Stomach (tissue), 9 donors: ENCODE data around the gene KCTD13. TPM values are rescaled to one million over a fixed set of nuclear protein-coding genes. Genes with fewer than 3 reads are reported as not detected.

Experiments
- DNase-seq, 2 donors: peaks; one replicate each; pipeline versions ENCODE4 v3.0.0 to v3.0.0-alpha.2; 2013 to 2019
- H3K27ac ChIP-seq, 5 donors: fragments of 200-600 bp in 4 of 5; sonication (generic) in 4 of 5; one replicate each; pipeline ENCODE4 v1.5.1; 2013 to 2019; ENCODE audit warnings: mild to moderate bottlenecking in 1 of 5, moderate library complexity in 1 of 5
- H3K27me3 ChIP-seq, 3 donors: fragments of 200-600 bp; sonication (generic); one replicate each; pipeline ENCODE4 v1.5.1; 2017 to 2019; ENCODE audit warnings: mixed run types in 1 of 3
- H3K36me3 ChIP-seq, 4 donors: fragments of 200-600 bp; sonication (generic); 1 replicate in 3 of 4; 2 replicates in 1 of 4; pipeline ENCODE4 v1.5.1; 2016 to 2019
- H3K4me1 ChIP-seq, 4 donors: fragments of 200-600 bp; sonication (generic); one replicate each; pipeline ENCODE4 v1.5.1; 2016 to 2019
- H3K4me3 ChIP-seq, 4 donors: fragments of 200-600 bp; sonication (generic) in 3 of 4; one replicate each; pipeline ENCODE4 v1.5.1; 2016 to 2019; ENCODE audit warnings: mild to moderate bottlenecking in 1 of 4
- H3K9me3 ChIP-seq, 4 donors: fragments of 200-600 bp; sonication (generic); one replicate each; pipeline ENCODE4 v1.5.1; 2016 to 2019
- CTCF ChIP-seq, 7 experiments: fragments of 450-650 bp in 4 of 7; fragments of 200-600 bp in 3 of 7; sonication (generic) in 3 of 7; IDR thresholded peaks; one replicate each; pipeline ENCODE4 v1.5.1; 2016 to 2019; ENCODE audit warnings: antibody characterized with exemption in 7 of 7, control low read depth in 2 of 7, mild to moderate bottlenecking in 1 of 7
- EP300 ChIP-seq: sonication (generic); formaldehyde crosslinking; IDR thresholded peaks from one replicate; pipeline ENCODE4 v1.6.1; 2017; ENCODE audit warnings: antibody characterized with exemption
- POLR2A ChIP-seq, 4 donors: fragments of 450-650 bp; IDR thresholded peaks; one replicate each; pipeline ENCODE4 v1.6.1; 2016; ENCODE audit warnings: antibody characterized with exemption in 4 of 4, control low read depth in 2 of 4, mild to moderate bottlenecking in 1 of 4, moderate library complexity in 1 of 4
- POLR2AphosphoS5 ChIP-seq, 3 donors: sonication (generic); formaldehyde crosslinking; IDR thresholded peaks; one replicate each; pipeline ENCODE4 v1.6.1; 2016; ENCODE audit warnings: antibody characterized with exemption in 3 of 3
- WGBS, 5 donors: extraction: QIAGEN DNeasy Blood & Tissue Kit in 3 of 5; methylation state at CpG; one replicate each; pipeline versions ENCODE4 v1.1.5 to v1.1.7; 2013 to 2018; 5-methylcytosine and 5-hydroxymethylcytosine counted together
- intact Hi-C: fragments of 100-400 bp; cut with DNase I; formaldehyde crosslinking; loops from one replicate; pipeline ENCODE4 v1.15.1; 2023; ENCODE audit warnings: low total_unique reads
- polyA plus RNA-seq, 3 donors: library from polyadenylated mRNA; stranded (reverse); fragments of 200-250 nt; gene quantifications; one replicate each; pipeline ENCODE4 v1.2.3, GENCODE V29; 2013
- total RNA-seq, 5 donors: library from RNA; depleted of rRNA; stranded (reverse); fragments of >200 nt; gene quantifications; one replicate each; pipeline versions ENCODE4 v1.1.0 to v1.2.3, GENCODE V29; 2014 to 2016
- donor health status: healthy with polysubstance abuse.
- donor health status: Bipolar disorder and iron deficiency.
- donor health status: healthy.

KCTD13 gene
- total and polyA plus RNA-seq, 8 donors: 6.3 to 182 (median 22.1) TPM

GRCh38 chr16:29876594-29877249 lies 49.3 kb downstream of the KCTD13 start:
- DNase-seq: no peak
- WGBS, 5 donors: 18 to 36% (median 29%) methylated on average over 32 to 45 of the region's 45 CpGs

GRCh38 chr16:29876217-29876593 lies 49.8 kb downstream of the KCTD13 start:
- Histone ChIP-seq H3K36me3 (peaks cover 0 to 3% (median 0%) of the 10 kb centered on the region in 4 donors), H3K27ac (no peak overlapping the region), H3K9me3 (no peaks in the 10 kb centered on the region), H3K27me3 (peaks cover 0 to 60% (median 19%) of the 10 kb centered on the region in 3 donors), H3K4me3 (peak overlapping the region in 3 of 4 donors; percentile 17 to 37 (median 32)), H3K4me1 (peaks cover 0 to 13% (median 9%) of the 10 kb centered on the region in 4 donors)
- intact Hi-C loops: no loop called here
- WGBS, 5 donors: 31 to 51% (median 47%) methylated on average over 18 of the region's 18 CpGs
- no peak for TF ChIP-seq POLR2A (IDR thresholded peaks at IDR 0.05)
- TF ChIP-seq CTCF (IDR thresholded peaks at IDR 0.05): no peak
- TF ChIP-seq POLR2AphosphoS5 (IDR thresholded peaks at IDR 0.05): no peak
- no peak for TF ChIP-seq EP300
- no peak for DNase-seq

More at GRCh38 chr16:29876594-29877249, 49.3 kb downstream of the KCTD13 start:
- H3K27ac ChIP-seq: no peak overlapping the region
- peak overlapping the region in 3 of 4 donors; percentile 17 to 37 (median 32) for H3K4me3 ChIP-seq
- peaks cover 0 to 13% (median 9%) of the 10 kb centered on the region in 4 donors for H3K4me1 ChIP-seq
- H3K36me3 ChIP-seq: peaks cover 0 to 3% (median 0%) of the 10 kb centered on the region in 4 donors
- H3K27me3 ChIP-seq: peaks cover 0 to 60% (median 19%) of the 10 kb centered on the region in 3 donors
- TF ChIP-seq CTCF (IDR thresholded peaks at IDR 0.05): no peak
- no peak for TF ChIP-seq POLR2AphosphoS5 (IDR thresholded peaks at IDR 0.05)
- TF ChIP-seq EP300: no peak
- TF ChIP-seq POLR2A (IDR thresholded peaks at IDR 0.05): no peak
- intact Hi-C loops: no loop called here
- no peaks in the 10 kb centered on the region for H3K9me3 ChIP-seq

- H3K9me3 ChIP-seq: no peaks in the 10 kb centered on the region
- TF ChIP-seq POLR2AphosphoS5 (IDR thresholded peaks at IDR 0.05): no peak
- no peak for TF ChIP-seq EP300
- TF ChIP-seq POLR2A (IDR thresholded peaks at IDR 0.05): no peak
- TF ChIP-seq CTCF (IDR thresholded peaks at IDR 0.05): no peak
- 92 to 97% (median 96%) methylated on average over 6 of the region's 6 CpGs for WGBS, 5 donors
Observed at GRCh38 chr16:29875206-29875605, 50.8 kb downstream of the KCTD13 start.

GRCh38 chr16:29873319-29873718 lies 52.7 kb downstream of the KCTD13 start:
- intact Hi-C loops: no loop called here
- DNase-seq: no peak
- Histone ChIP-seq H3K27me3 (peaks cover 0 to 35% (median 19%) of the 10 kb centered on the region in 3 donors), H3K27ac (no peak overlapping the region), H3K4me3 (no peak overlapping the region), H3K36me3 (no peaks in the 10 kb centered on the region), H3K4me1 (peaks cover 0 to 13% (median 9%) of the 10 kb centered on the region in 4 donors), H3K9me3 (no peaks in the 10 kb centered on the region)
- TF ChIP-seq POLR2AphosphoS5 (IDR thresholded peaks at IDR 0.05) (no peak), POLR2A (IDR thresholded peaks at IDR 0.05) (no peak), CTCF (IDR thresholded peaks at IDR 0.05) (no peak), EP300 (no peak)
- 92 to 96% (median 94%) methylated on average over 21 to 26 of the region's 26 CpGs for WGBS, 5 donors

More at GRCh38 chr16:29875206-29875605, 50.8 kb downstream of the KCTD13 start:
- no peak overlapping the region for H3K4me3 ChIP-seq
- peaks cover 0 to 54% (median 19%) of the 10 kb centered on the region in 3 donors for H3K27me3 ChIP-seq
- H3K4me1 ChIP-seq: peaks cover 0 to 13% (median 9%) of the 10 kb centered on the region in 4 donors
- H3K27ac ChIP-seq: no peak overlapping the region
- intact Hi-C loops: no loop called here
- peaks cover 0 to 3% (median 0%) of the 10 kb centered on the region in 4 donors for H3K36me3 ChIP-seq
- DNase-seq: no peak
